ENCODE results near the gene CHST8. TPM values are rescaled to one million over a fixed set of nuclear protein-coding genes. Genes with fewer than 3 reads are reported as not detected.

Gene CHST8
- total RNA-seq, 4 donors from 2014 or later = not detected

- no peak overlapping the region for H3K27ac ChIP-seq
- H3K4me3 ChIP-seq = no peak overlapping the region
- WGBS, 2 donors (ENCODE audit: low coverage in 1 of 2) = 64 to 93% methylated on average over 3 to 21 of the region's 21 CpGs
- intact Hi-C loops (cut with DNase I; ENCODE audit: low total_unique reads) (no loop called here), in situ Hi-C loops (cut with MboI; ENCODE audit: low pct_ligation_motif_present in 1 of 4, low pct_unique_long_range_greater_than_20kb in 1 of 4, low sequenced_read_pairs in 3 of 4) (no loop called here)
- no peaks in the 10 kb centered on the region for H3K9me3 ChIP-seq
- no peaks in the 10 kb centered on the region for H3K27me3 ChIP-seq
- TF ChIP-seq POLR2A (IDR thresholded peaks at IDR 0.05) = no peak
- no peak for TF ChIP-seq EP300 (IDR thresholded peaks at IDR 0.05; ENCODE audit: low read depth)
- no peak for TF ChIP-seq CTCF (IDR thresholded peaks at IDR 0.05)
- no peak for TF ChIP-seq POLR2AphosphoS5 (IDR thresholded peaks at IDR 0.05)
- no peaks in the 10 kb centered on the region for H3K4me1 ChIP-seq
- DNase-seq = no peak
- no peaks in the 10 kb centered on the region for H3K36me3 ChIP-seq
These were observed 81.1 kb downstream of the CHST8 start for GRCh38 chr19:33702606-33703437.

- Histone ChIP-seq H3K4me3 (no peak overlapping the region), H3K4me1 (no peaks in the 10 kb centered on the region), H3K36me3 (no peaks in the 10 kb centered on the region), H3K27me3 (no peaks in the 10 kb centered on the region), H3K9me3 (no peaks in the 10 kb centered on the region), H3K27ac (no peak overlapping the region)
- no peak for DNase-seq
- 95% methylated on average over 11 of the region's 11 CpGs; no CpG with 5 or more reads in 1 of the 2 donors for WGBS, 2 donors (ENCODE audit: low coverage in 1 of 2)
- in situ Hi-C loops (cut with MboI; ENCODE audit: low pct_ligation_motif_present in 1 of 4, low pct_unique_long_range_greater_than_20kb in 1 of 4, low sequenced_read_pairs in 3 of 4) = no loop called here
- intact Hi-C loops (cut with DNase I; ENCODE audit: low total_unique reads) = no loop called here
- TF ChIP-seq CTCF (IDR thresholded peaks at IDR 0.05) (no peak), POLR2AphosphoS5 (IDR thresholded peaks at IDR 0.05) (no peak), POLR2A (IDR thresholded peaks at IDR 0.05) (no peak), EP300 (IDR thresholded peaks at IDR 0.05; ENCODE audit: low read depth) (no peak)
These were observed 81.6 kb downstream of the CHST8 start for GRCh38 chr19:33703438-33703750.

- Histone ChIP-seq H3K9me3 (no peaks in the 10 kb centered on the region), H3K36me3 (no peaks in the 10 kb centered on the region), H3K4me3 (no peak overlapping the region), H3K4me1 (no peaks in the 10 kb centered on the region), H3K27ac (no peak overlapping the region), H3K27me3 (no peaks in the 10 kb centered on the region)
- in situ Hi-C loops (cut with MboI; ENCODE audit: low pct_ligation_motif_present in 1 of 4, low pct_unique_long_range_greater_than_20kb in 1 of 4, low sequenced_read_pairs in 3 of 4) (no loop called here), intact Hi-C loops (cut with DNase I; ENCODE audit: low total_unique reads) (no loop called here)
- no peak for TF ChIP-seq POLR2AphosphoS5 (IDR thresholded peaks at IDR 0.05)
- no peak for TF ChIP-seq EP300 (IDR thresholded peaks at IDR 0.05; ENCODE audit: low read depth)
- no peak for TF ChIP-seq CTCF (IDR thresholded peaks at IDR 0.05)
- TF ChIP-seq POLR2A (IDR thresholded peaks at IDR 0.05) = no peak
- WGBS, 2 donors (ENCODE audit: low coverage in 1 of 2) = 20 to 81% methylated on average over 1 to 6 of the region's 8 CpGs
- no peak for DNase-seq
These were observed 82.1 kb downstream of the CHST8 start for GRCh38 chr19:33703821-33704220.

- H3K27me3 ChIP-seq = no peaks in the 10 kb centered on the region
- no peak for TF ChIP-seq POLR2A (IDR thresholded peaks at IDR 0.05)
- TF ChIP-seq EP300 (IDR thresholded peaks at IDR 0.05; ENCODE audit: low read depth) = no peak
- TF ChIP-seq POLR2AphosphoS5 (IDR thresholded peaks at IDR 0.05) = no peak
- no peak for TF ChIP-seq CTCF (IDR thresholded peaks at IDR 0.05)
- 75% methylated on average over 2 of the region's 2 CpGs; no CpG with 5 or more reads in 1 of the 2 donors for WGBS, 2 donors (ENCODE audit: low coverage in 1 of 2)
- no peaks in the 10 kb centered on the region for H3K36me3 ChIP-seq
- in situ Hi-C loops (cut with MboI; ENCODE audit: low pct_ligation_motif_present in 1 of 4, low pct_unique_long_range_greater_than_20kb in 1 of 4, low sequenced_read_pairs in 3 of 4) = no loop called here
- no peaks in the 10 kb centered on the region for H3K4me1 ChIP-seq
- no peaks in the 10 kb centered on the region for H3K9me3 ChIP-seq
- H3K27ac ChIP-seq = no peak overlapping the region
- intact Hi-C loops (cut with DNase I; ENCODE audit: low total_unique reads) = no loop called here
- H3K4me3 ChIP-seq = no peak overlapping the region
- no peak for DNase-seq
These were observed 82.5 kb downstream of the CHST8 start for GRCh38 chr19:33704271-33704670.
